ENCODE results near the gene NR3C1. TPM values are rescaled to one million over a fixed set of nuclear protein-coding genes. Genes with fewer than 3 reads are reported as not detected.

Gene NR3C1
- total RNA-seq, 1 experiment from 2014 or later, result 31.4 TPM

GRCh38 chr5:143318270-143318669 is 85.2 kb downstream of the NR3C1 start:
- no peak overlapping the region for H3K27ac ChIP-seq (ENCODE audit: insufficient read length, low read depth, low read length)
- H3K36me3 Mint-ChIP-seq (ENCODE audit: insufficient read depth in 1 of 3, low read depth in 3 of 3), result peaks cover 3% of the 10 kb centered on the region in 3 experiments; a peak in 3 of 7 replicates
- no peak for TF ChIP-seq CTCF (conservative IDR thresholded peaks at IDR 0.05)

More at GRCh38 chr5:143318270-143318669, 85.2 kb downstream of the NR3C1 start:
- H2AFZ ChIP-seq (ENCODE audit: low read length), result no peak overlapping the region
- H2BK5ac ChIP-seq (ENCODE audit: insufficient read length, low read length), result no peak overlapping the region
- no peak overlapping the region for H3K14ac ChIP-seq (ENCODE audit: insufficient read depth, low read length)
- no peak overlapping the region for H3K23ac ChIP-seq (ENCODE audit: insufficient read length, low read depth, low read length)
- H2AK5ac ChIP-seq (ENCODE audit: insufficient read length, low read length), result no peak overlapping the region
- H3K27me3 ChIP-seq (ENCODE audit: insufficient read depth, low read length), result no peaks in the 10 kb centered on the region
- no peaks in the 10 kb centered on the region for H3K79me1 ChIP-seq (ENCODE audit: insufficient read depth, low read depth, low read length, poor library complexity, severe bottlenecking)
- no peak for DNase-seq
- no peaks in the 10 kb centered on the region for H3K27me3 Mint-ChIP-seq (ENCODE audit: low read depth)
- no peak overlapping the region for H3T11ph ChIP-seq (ENCODE audit: low read length)
- no peak overlapping the region for H3K18ac ChIP-seq (ENCODE audit: insufficient read length, low read depth, low read length)
- H2BK12ac ChIP-seq (ENCODE audit: insufficient read length, low read depth, low read length), result no peak overlapping the region
- no peak overlapping the region for H2BK120ac ChIP-seq (ENCODE audit: low read depth, low read length, poor library complexity, severe bottlenecking)
- H4K91ac ChIP-seq (ENCODE audit: insufficient read length, low read depth, low read length), result no peak overlapping the region
- H2BK15ac ChIP-seq (ENCODE audit: low read depth, low read length), result no peak overlapping the region
- H3K4me2 ChIP-seq (ENCODE audit: insufficient read depth, insufficient read length, low read length), result no peak overlapping the region
- no peaks in the 10 kb centered on the region for H3K4me1 ChIP-seq (ENCODE audit: insufficient read depth, low read length)
- no CpG with 5 or more reads among the region's 1 CpG for WGBS (ENCODE audit: extremely low coverage, insufficient read length, low lambda C conversion rate)
- peaks cover 2 to 4% of the 10 kb centered on the region in 2 experiments; a peak in 3 of 4 replicates for H3K4me1 Mint-ChIP-seq
- no peaks in the 10 kb centered on the region for H3K9me3 ChIP-seq (ENCODE audit: control insufficient read depth, low read depth, low read length)
- no peak overlapping the region for H3K9ac ChIP-seq (ENCODE audit: extremely low read depth, insufficient read length, low read length)
- H4K8ac ChIP-seq (replicated peaks; ENCODE audit: insufficient read length, low read depth, low read length), result no peak overlapping the region
- no peak overlapping the region for H3K56ac ChIP-seq (ENCODE audit: insufficient read length, low read depth, low read length)
- H3K23me2 ChIP-seq (ENCODE audit: insufficient read length, low read depth, low read length, poor library complexity, severe bottlenecking), result no peaks in the 10 kb centered on the region
- no peak overlapping the region for H4K5ac ChIP-seq (ENCODE audit: insufficient read length, low read depth, low read length)
- no peak overlapping the region for H3K4me3 Mint-ChIP-seq
- H2BK20ac ChIP-seq (ENCODE audit: low read depth, low read length, poor library complexity, severe bottlenecking), result no peak overlapping the region
- H3K27ac Mint-ChIP-seq, result no peak overlapping the region
- H3K79me2 ChIP-seq (ENCODE audit: insufficient read depth, low read length), result no peaks in the 10 kb centered on the region
- no peak overlapping the region for H3K4ac ChIP-seq (ENCODE audit: low read depth, low read length)
- no peaks in the 10 kb centered on the region for H4K20me1 ChIP-seq (ENCODE audit: control insufficient read depth, insufficient read depth, insufficient read length)
- H3K9me3 Mint-ChIP-seq, result peaks cover 0 to 3% of the 10 kb centered on the region in 2 experiments; a peak in 1 of 5 replicates

All from H9 (cell line).